ENCODE data around the gene SLC38A11.

DNA sequence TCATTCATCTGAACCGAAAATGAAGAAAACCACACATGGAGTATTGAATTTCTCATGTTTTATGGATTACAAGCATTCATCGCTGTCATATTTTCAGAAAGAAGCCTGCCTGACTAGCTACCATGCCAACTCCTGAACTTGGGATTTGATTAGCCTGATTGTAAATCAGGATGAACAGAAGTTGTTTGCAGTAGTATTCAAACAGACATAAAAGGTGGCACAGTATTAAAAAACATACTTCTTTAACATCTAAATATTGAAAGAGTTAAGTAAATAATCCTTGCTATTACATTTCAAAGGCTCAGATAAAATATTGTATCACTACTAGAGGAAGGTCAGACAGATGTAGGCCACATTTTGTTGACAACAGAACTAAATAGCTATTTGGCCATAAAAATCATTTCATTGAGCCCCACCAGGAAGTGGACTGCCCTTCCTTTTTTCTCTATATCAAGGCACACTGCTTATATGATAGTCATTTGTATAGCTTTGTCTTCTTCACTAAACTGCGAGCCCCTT is 21.6 kb downstream of the SLC38A11 start:
- no peak for TF ChIP-seq CTCF (IDR thresholded peaks at IDR 0.05)
- no peak for TF ChIP-seq POLR2A (IDR thresholded peaks at IDR 0.05)

Measured in vagina (tissue), 2 donors.